Activated naive CD8-positive, alpha-beta T cell treated with anti-CD3 and anti-CD28 coated beads, Interleukin-2, amount 50 U/mL, for 24 hours (primary cell): Measurements from ENCODE around the gene PIBF1.
A peak's percentile ranks its signal among the peaks of the same experiment; 100 is the strongest.
"Not testable (repeated sequence)": the region's sequence is repeated elsewhere in the genome, so short reads cannot be mapped to it uniquely, and the experiment has no call there.

Source experiments
- ATAC-seq: fragments of 150-1000 bp; cut with Tn5 transposase; one replicate; pipeline ENCODE4 v1.10.0; 2021
- DNase-seq: peaks from one replicate; pipeline ENCODE4 v3.0.0; 2021
- H3K27ac Mint-ChIP-seq: one replicate; pipeline ENCODE4 v1.8.0; 2021; ENCODE audit warnings: mild to moderate bottlenecking, mixed read lengths
- H3K27me3 Mint-ChIP-seq: one replicate; pipeline ENCODE4 v1.8.0; 2021; ENCODE audit warnings: mixed read lengths
- H3K36me3 Mint-ChIP-seq: one replicate; pipeline ENCODE4 v1.8.0; 2021; ENCODE audit warnings: low read depth, mixed read lengths
- H3K4me1 Mint-ChIP-seq: one replicate; pipeline ENCODE4 v1.8.0; 2021; ENCODE audit warnings: mixed read lengths
- H3K4me3 Mint-ChIP-seq: one replicate; pipeline ENCODE4 v1.8.0; 2021; ENCODE audit warnings: mild to moderate bottlenecking, moderate library complexity, mixed read lengths
- H3K9me3 Mint-ChIP-seq: one replicate; pipeline ENCODE4 v1.8.0; 2021; ENCODE audit warnings: mixed read lengths

Gene PIBF1

GRCh38 chr13:73040968-73041596, 259.1 kb downstream of the PIBF1 start:
- no peaks in the 10 kb centered on the region for H3K9me3 Mint-ChIP-seq
- H3K27ac Mint-ChIP-seq: no peak overlapping the region

GRCh38 chr13:73045031-73045430, 263.1 kb downstream of the PIBF1 start:
- ATAC-seq (no peak), DNase-seq (no peak)
- Mint-ChIP-seq H3K36me3 (no peaks in the 10 kb centered on the region), H3K4me3 (no peak overlapping the region), H3K27ac (no peak overlapping the region), H3K9me3 (no peaks in the 10 kb centered on the region), H3K27me3 (no peaks in the 10 kb centered on the region), H3K4me1 (no peaks in the 10 kb centered on the region)

More at GRCh38 chr13:73040968-73041596, 259.1 kb downstream of the PIBF1 start:
- Mint-ChIP-seq H3K4me3 (no peak overlapping the region), H3K27me3 (no peaks in the 10 kb centered on the region), H3K36me3 (no peaks in the 10 kb centered on the region), H3K4me1 (no peaks in the 10 kb centered on the region)
- ATAC-seq: no peak
- DNase-seq: no peak

GRCh38 chr13:73048615-73049014, 266.7 kb downstream of the PIBF1 start:
- not testable (repeated sequence) for H3K9me3 Mint-ChIP-seq, H3K27me3 Mint-ChIP-seq, H3K27ac Mint-ChIP-seq, H3K4me1 Mint-ChIP-seq, H3K36me3 Mint-ChIP-seq, DNase-seq, ATAC-seq, H3K4me3 Mint-ChIP-seq

GRCh38 chr13:73054712-73055111, 272.8 kb downstream of the PIBF1 start:
- Mint-ChIP-seq H3K9me3 (no peaks in the 10 kb centered on the region), H3K27ac (no peak overlapping the region), H3K4me3 (no peak overlapping the region), H3K27me3 (peaks cover 30% of the 10 kb centered on the region), H3K4me1 (peaks cover 11% of the 10 kb centered on the region), H3K36me3 (no peaks in the 10 kb centered on the region)
- DNase-seq (no peak), ATAC-seq (no peak)

GRCh38 chr13:73055813-73056564, 274.1 kb downstream of the PIBF1 start:
- ATAC-seq: no peak
- Mint-ChIP-seq H3K27me3 (peaks cover 43% of the 10 kb centered on the region), H3K36me3 (no peaks in the 10 kb centered on the region), H3K4me1 (peaks cover 21% of the 10 kb centered on the region), H3K27ac (no peak overlapping the region), H3K4me3 (no peak overlapping the region), H3K9me3 (no peaks in the 10 kb centered on the region)
- no peak for DNase-seq

GRCh38 chr13:73056565-73056962, 274.6 kb downstream of the PIBF1 start:
- Mint-ChIP-seq H3K36me3 (no peaks in the 10 kb centered on the region), H3K9me3 (no peaks in the 10 kb centered on the region), H3K4me1 (peaks cover 21% of the 10 kb centered on the region), H3K27me3 (peaks cover 43% of the 10 kb centered on the region), H3K27ac (no peak overlapping the region), H3K4me3 (no peak overlapping the region)
- DNase-seq (no peak), ATAC-seq (no peak)

GRCh38 chr13:73057284-73058063, 275.5 kb downstream of the PIBF1 start:
- H3K4me3 Mint-ChIP-seq: no peak overlapping the region
- no peaks in the 10 kb centered on the region for H3K9me3 Mint-ChIP-seq
- H3K27me3 Mint-ChIP-seq: peaks cover 43% of the 10 kb centered on the region
- peaks cover 21% of the 10 kb centered on the region for H3K4me1 Mint-ChIP-seq
- no peaks in the 10 kb centered on the region for H3K36me3 Mint-ChIP-seq
- no peak overlapping the region for H3K27ac Mint-ChIP-seq
- ATAC-seq (no peak), DNase-seq (no peak)

- peak overlapping the region; percentile 81 for H3K4me3 Mint-ChIP-seq
- no peaks in the 10 kb centered on the region for H3K9me3 Mint-ChIP-seq
- peaks cover 21% of the 10 kb centered on the region for H3K4me1 Mint-ChIP-seq
- no peak for DNase-seq
- no peaks in the 10 kb centered on the region for H3K36me3 Mint-ChIP-seq
- H3K27ac Mint-ChIP-seq: no peak overlapping the region
- peaks cover 43% of the 10 kb centered on the region for H3K27me3 Mint-ChIP-seq
- no peak for ATAC-seq
These were observed 276.1 kb downstream of the PIBF1 start for GRCh38 chr13:73058064-73058313.

GRCh38 chr13:73058432-73058735, 276.5 kb downstream of the PIBF1 start:
- no peaks in the 10 kb centered on the region for H3K9me3 Mint-ChIP-seq
- no peak overlapping the region for H3K27ac Mint-ChIP-seq
- H3K4me3 Mint-ChIP-seq: peak overlapping the region; percentile 81
- DNase-seq (no peak), ATAC-seq (no peak)
- H3K27me3 Mint-ChIP-seq: peaks cover 43% of the 10 kb centered on the region
- no peaks in the 10 kb centered on the region for H3K36me3 Mint-ChIP-seq
- peaks cover 21% of the 10 kb centered on the region for H3K4me1 Mint-ChIP-seq

- DNase-seq: peak; percentile 95
- Mint-ChIP-seq H3K4me1 (peaks cover 21% of the 10 kb centered on the region), H3K27me3 (peaks cover 43% of the 10 kb centered on the region), H3K36me3 (no peaks in the 10 kb centered on the region), H3K27ac (peak within 1 kb of the TSS; percentile 76), H3K9me3 (no peaks in the 10 kb centered on the region), H3K4me3 (peak within 1 kb of the TSS; percentile 81)
- peak; percentile 99 for ATAC-seq
These were observed 277.0 kb downstream of the PIBF1 start, which contains the start of gene KLF5 for GRCh38 chr13:73058736-73059459. TSS of gene KLF5 (plus strand) at chr13:73059005. CDS start at chr13:73059328, 323 bp downstream.

GRCh38 chr13:73059460-73060250, 277.7 kb downstream of the PIBF1 start:
- peak; percentile 32 for DNase-seq
- no peaks in the 10 kb centered on the region for H3K36me3 Mint-ChIP-seq
- peak overlapping the region; percentile 67 for H3K4me3 Mint-ChIP-seq
- peaks cover 43% of the 10 kb centered on the region for H3K27me3 Mint-ChIP-seq
- H3K9me3 Mint-ChIP-seq: no peaks in the 10 kb centered on the region
- peak; percentile 31 for ATAC-seq
- no peak overlapping the region for H3K27ac Mint-ChIP-seq
- peaks cover 21% of the 10 kb centered on the region for H3K4me1 Mint-ChIP-seq

- H3K36me3 Mint-ChIP-seq: no peaks in the 10 kb centered on the region
- H3K4me1 Mint-ChIP-seq: peaks cover 21% of the 10 kb centered on the region
- peak overlapping the region; percentile 67 for H3K4me3 Mint-ChIP-seq
- no peak for ATAC-seq
- H3K27me3 Mint-ChIP-seq: peaks cover 40% of the 10 kb centered on the region
- H3K27ac Mint-ChIP-seq: no peak overlapping the region
- peak; percentile 3 for DNase-seq
- H3K9me3 Mint-ChIP-seq: no peaks in the 10 kb centered on the region
These were observed 278.6 kb downstream of the PIBF1 start for GRCh38 chr13:73060251-73061160.

GRCh38 chr13:73061473-73061872, 279.5 kb downstream of the PIBF1 start:
- Mint-ChIP-seq H3K4me3 (no peak overlapping the region), H3K4me1 (peaks cover 21% of the 10 kb centered on the region), H3K27me3 (peaks cover 32% of the 10 kb centered on the region), H3K9me3 (no peaks in the 10 kb centered on the region), H3K27ac (no peak overlapping the region), H3K36me3 (no peaks in the 10 kb centered on the region)
- DNase-seq (no peak), ATAC-seq (no peak)
